Neutrophil (primary cell): ENCODE results near the gene C1QTNF1.

Experiments used
- H3K27ac ChIP-seq: fragments of 200-600 bp; sonication (generic); 2 replicates; pipeline ENCODE4 v1.5.1; 2016; ENCODE audit warnings: mild to moderate bottlenecking, moderate library complexity
- H3K27me3 ChIP-seq: fragments of 200-600 bp; sonication (generic); 2 replicates; pipeline ENCODE4 v1.6.0; 2016; ENCODE audit warnings: mild to moderate bottlenecking
- H3K36me3 ChIP-seq: fragments of 200-600 bp; sonication (generic); 2 replicates; pipeline ENCODE4 v1.5.1; 2017
- H3K4me1 ChIP-seq, 2 experiments: fragments of 200-600 bp in 1 of 2; sonication (generic) in 1 of 2; 1 replicate in 1 of 2; 2 replicates in 1 of 2; pipeline versions ENCODE4 v1.5.1 to v1.6.1; 2013 to 2016; ENCODE audit warnings: low read depth in 1 of 2, low read length in 1 of 2, mild to moderate bottlenecking in 1 of 2, moderate library complexity in 1 of 2; ENCODE audit not compliant: control insufficient read depth in 1 of 2, insufficient read depth in 1 of 2
- H3K4me3 ChIP-seq, 2 experiments: fragments of 200-600 bp in 1 of 2; sonication (generic) in 1 of 2; 1 replicate in 1 of 2; 2 replicates in 1 of 2; pipeline ENCODE4 v1.5.1; 2013 to 2016; ENCODE audit warnings: low read depth in 1 of 2, low read length in 1 of 2, mild to moderate bottlenecking in 1 of 2, moderate library complexity in 1 of 2
- H3K9me3 ChIP-seq: fragments of 200-600 bp; sonication (generic); 2 replicates; pipeline ENCODE4 v1.5.1; 2016
- CTCF ChIP-seq: fragments of 200-600 bp; sonication (generic); IDR thresholded peaks from 2 replicates; pipeline ENCODE4 v1.5.1; 2016; ENCODE audit warnings: antibody characterized with exemption

C1QTNF1 gene

GRCh38 chr17:79053251-79053925 lies 29.4 kb downstream of the C1QTNF1 start:
- no peak for TF ChIP-seq CTCF
- Histone ChIP-seq H3K4me1 (peaks cover under 1 to 5% of the 10 kb centered on the region in 2 experiments), H3K27ac (no peak overlapping the region), H3K36me3 (no peaks in the 10 kb centered on the region), H3K4me3 (no peak overlapping the region), H3K9me3 (no peaks in the 10 kb centered on the region), H3K27me3 (peaks cover 28% of the 10 kb centered on the region)

GRCh38 chr17:79054200-79054960 lies 30.4 kb downstream of the C1QTNF1 start:
- no peak for TF ChIP-seq CTCF
- H3K4me1 ChIP-seq, result peaks cover 8 to 9% of the 10 kb centered on the region in 2 experiments
- no peak overlapping the region for H3K4me3 ChIP-seq
- peaks cover 30% of the 10 kb centered on the region for H3K27me3 ChIP-seq
- H3K9me3 ChIP-seq, result no peaks in the 10 kb centered on the region
- H3K36me3 ChIP-seq, result no peaks in the 10 kb centered on the region
- no peak overlapping the region for H3K27ac ChIP-seq

- no peaks in the 10 kb centered on the region for H3K9me3 ChIP-seq
- H3K4me3 ChIP-seq, result no peak overlapping the region
- TF ChIP-seq CTCF, result no peak
- H3K27ac ChIP-seq, result no peak overlapping the region
- no peaks in the 10 kb centered on the region for H3K36me3 ChIP-seq
- peaks cover 8 to 9% of the 10 kb centered on the region in 2 experiments for H3K4me1 ChIP-seq
- H3K27me3 ChIP-seq, result peaks cover 32% of the 10 kb centered on the region
Observed at GRCh38 chr17:79055197-79055596, 31.2 kb downstream of the C1QTNF1 start.

- H3K4me3 ChIP-seq, result no peak overlapping the region
- TF ChIP-seq CTCF, result no peak
- H3K36me3 ChIP-seq, result no peaks in the 10 kb centered on the region
- H3K27ac ChIP-seq, result no peak overlapping the region
- peaks cover 8 to 9% of the 10 kb centered on the region in 2 experiments for H3K4me1 ChIP-seq
- H3K27me3 ChIP-seq, result peaks cover 37% of the 10 kb centered on the region
- H3K9me3 ChIP-seq, result no peaks in the 10 kb centered on the region
Observed at GRCh38 chr17:79057737-79058385, 33.9 kb downstream of the C1QTNF1 start.

- Histone ChIP-seq H3K27ac (no peak overlapping the region), H3K4me3 (no peak overlapping the region), H3K36me3 (no peaks in the 10 kb centered on the region), H3K4me1 (peaks cover 8 to 9% of the 10 kb centered on the region in 2 experiments), H3K9me3 (no peaks in the 10 kb centered on the region), H3K27me3 (peaks cover 15% of the 10 kb centered on the region)
- no peak for TF ChIP-seq CTCF
Observed at GRCh38 chr17:79062691-79063090, 38.7 kb downstream of the C1QTNF1 start.
